Measurements from ENCODE around the gene NT5C1B.
"Not testable (repeated sequence)": the region's sequence is repeated elsewhere in the genome, so short reads cannot be mapped to it uniquely, and the experiment has no call there.

Gene NT5C1B

DNA sequence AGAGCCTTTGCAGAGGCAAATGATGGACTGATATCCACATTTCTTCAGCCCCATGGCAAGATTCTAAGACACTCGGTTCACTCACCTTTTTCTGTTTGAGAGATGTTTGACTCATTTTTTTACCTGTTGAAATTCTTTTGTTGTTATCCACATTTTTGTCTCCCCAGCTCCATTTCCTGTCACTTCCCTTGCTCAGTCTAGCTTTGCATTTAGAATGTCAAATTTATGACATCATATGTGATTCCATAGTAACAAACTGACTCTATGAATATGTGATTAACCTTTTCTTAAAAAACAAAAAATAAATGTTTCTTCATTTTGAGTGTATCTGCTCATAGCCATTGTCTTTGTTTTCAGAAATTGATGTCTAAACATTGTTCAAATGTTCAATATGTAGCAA, at the start of gene NT5C1B:
Gene NT5C1B (minus strand): TSS at position 216 of the 400 bp plus-strand sequence. CDS start 101 bp downstream, at position 115.
- TF ChIP-seq, protein P1, sequence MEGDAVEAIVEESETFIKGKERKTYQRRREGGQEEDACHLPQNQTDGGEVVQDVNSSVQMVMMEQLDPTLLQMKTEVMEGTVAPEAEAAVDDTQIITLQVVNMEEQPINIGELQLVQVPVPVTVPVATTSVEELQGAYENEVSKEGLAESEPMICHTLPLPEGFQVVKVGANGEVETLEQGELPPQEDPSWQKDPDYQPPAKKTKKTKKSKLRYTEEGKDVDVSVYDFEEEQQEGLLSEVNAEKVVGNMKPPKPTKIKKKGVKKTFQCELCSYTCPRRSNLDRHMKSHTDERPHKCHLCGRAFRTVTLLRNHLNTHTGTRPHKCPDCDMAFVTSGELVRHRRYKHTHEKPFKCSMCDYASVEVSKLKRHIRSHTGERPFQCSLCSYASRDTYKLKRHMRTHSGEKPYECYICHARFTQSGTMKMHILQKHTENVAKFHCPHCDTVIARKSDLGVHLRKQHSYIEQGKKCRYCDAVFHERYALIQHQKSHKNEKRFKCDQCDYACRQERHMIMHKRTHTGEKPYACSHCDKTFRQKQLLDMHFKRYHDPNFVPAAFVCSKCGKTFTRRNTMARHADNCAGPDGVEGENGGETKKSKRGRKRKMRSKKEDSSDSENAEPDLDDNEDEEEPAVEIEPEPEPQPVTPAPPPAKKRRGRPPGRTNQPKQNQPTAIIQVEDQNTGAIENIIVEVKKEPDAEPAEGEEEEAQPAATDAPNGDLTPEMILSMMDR (IDR thresholded peaks at IDR 0.05; ENCODE audit: low read depth, low read length, missing control alignments), result no peak
- DNase-seq (ENCODE audit: extremely low read depth, low read depth), result no peak
- H3K4me3 ChIP-seq (replicated peaks; ENCODE audit: low read depth, low read length), result no peak within 1 kb of the TSS

GRCh38 chr2:18637196-18637595, 47.8 kb upstream of the NT5C1B start:
- no peak overlapping the region for H3K4me3 ChIP-seq (replicated peaks; ENCODE audit: low read depth, low read length)
- no peak for DNase-seq (ENCODE audit: extremely low read depth, low read depth)
- TF ChIP-seq, protein P1 (IDR thresholded peaks at IDR 0.05; ENCODE audit: low read depth, low read length, missing control alignments), result no peak

- not testable (repeated sequence) for DNase-seq (ENCODE audit: extremely low read depth, low read depth); H3K4me3 ChIP-seq (replicated peaks; ENCODE audit: low read depth, low read length)
Measured at GRCh38 chr2:18632699-18633098, 43.3 kb upstream of the NT5C1B start.

DNA sequence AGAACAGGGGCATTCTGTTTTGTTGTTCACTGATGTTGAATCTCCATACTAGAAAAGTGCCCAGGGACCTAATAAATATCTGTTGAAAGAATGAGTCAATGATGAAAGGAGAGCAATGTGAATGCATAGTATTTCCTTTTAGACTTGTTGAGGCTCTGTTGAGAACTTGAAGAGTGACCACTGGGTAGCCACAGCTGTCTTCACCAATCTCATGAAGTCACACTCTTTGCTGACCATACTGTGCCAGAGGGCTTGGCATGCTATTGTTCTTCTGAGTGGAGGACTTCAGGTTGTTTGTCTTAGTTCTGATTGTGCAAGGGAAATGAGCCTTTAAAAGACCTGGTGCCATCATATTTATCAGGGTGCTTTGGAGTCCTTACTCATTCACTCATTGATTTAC, 41.6 kb upstream of the NT5C1B start:
- TF ChIP-seq, protein P1 (IDR thresholded peaks at IDR 0.05; ENCODE audit: low read depth, low read length, missing control alignments), result no peak
- no peak overlapping the region for H3K4me3 ChIP-seq (replicated peaks; ENCODE audit: low read depth, low read length)
- DNase-seq (ENCODE audit: extremely low read depth, low read depth), result no peak

- TF ChIP-seq, protein P1 (IDR thresholded peaks at IDR 0.05; ENCODE audit: low read depth, low read length, missing control alignments), result no peak
- no peak overlapping the region for H3K4me3 ChIP-seq (replicated peaks; ENCODE audit: low read depth, low read length)
- no peak for DNase-seq (ENCODE audit: extremely low read depth, low read depth)
Measured at GRCh38 chr2:18630541-18630940, 41.2 kb upstream of the NT5C1B start.

- no peak overlapping the region for H3K4me3 ChIP-seq (replicated peaks; ENCODE audit: low read depth, low read length)
- TF ChIP-seq, protein P1 (IDR thresholded peaks at IDR 0.05; ENCODE audit: low read depth, low read length, missing control alignments), result no peak
- DNase-seq (ENCODE audit: extremely low read depth, low read depth), result peak; percentile 25
Measured at GRCh38 chr2:18630101-18630500, 40.7 kb upstream of the NT5C1B start.

GRCh38 chr2:18626958-18627650, 37.7 kb upstream of the NT5C1B start:
- no peak overlapping the region for H3K4me3 ChIP-seq (replicated peaks; ENCODE audit: low read depth, low read length)
- no peak for DNase-seq (ENCODE audit: extremely low read depth, low read depth)
- TF ChIP-seq, protein P1 (IDR thresholded peaks at IDR 0.05; ENCODE audit: low read depth, low read length, missing control alignments), result no peak

Data from HFF-Myc (cell line).